ENCODE data around the gene HPCAL4.

DNA sequence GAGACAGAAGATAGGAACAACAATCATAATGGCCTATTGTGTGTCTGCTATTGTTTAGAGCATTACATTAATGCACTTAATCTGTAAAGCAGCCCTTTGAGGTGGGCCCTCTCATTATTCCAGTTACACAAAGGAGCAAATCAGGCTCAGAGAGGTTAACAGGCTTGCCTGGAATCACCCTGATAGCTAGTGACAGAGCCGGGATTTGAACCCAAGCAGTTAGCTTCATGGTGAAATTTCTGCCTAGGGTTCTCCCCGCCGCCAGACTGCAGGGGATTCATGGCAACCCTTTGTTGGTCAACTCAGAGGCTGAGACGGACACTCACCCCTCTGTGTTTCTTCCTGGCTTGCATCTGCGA lies 58.9 kb downstream of the HPCAL4 start:
- TF ChIP-seq POLR2A (IDR thresholded peaks at IDR 0.05), result no peak
- no peak for TF ChIP-seq CTCF (IDR thresholded peaks at IDR 0.05)

Data from thyroid gland (tissue), 4 donors.